B cell (primary cell): ENCODE measurements around the gene KSR2.

Source experiments
- EZH2 ChIP-seq: IDR thresholded peaks from 2 replicates; pipeline ENCODE4 v1.6.1; 2012; ENCODE audit warnings: borderline replicate concordance, low read depth, mild to moderate bottlenecking, moderate library complexity, low read length; ENCODE audit not compliant: insufficient read depth, poor library complexity, severe bottlenecking
- TF ChIP-seq, protein P1 (sequence below): fragments of 200-600 bp; IDR thresholded peaks from one replicate; pipeline ENCODE4 v1.8.0; 2022; ENCODE audit warnings: antibody characterized with exemption, mild to moderate bottlenecking

DNA sequence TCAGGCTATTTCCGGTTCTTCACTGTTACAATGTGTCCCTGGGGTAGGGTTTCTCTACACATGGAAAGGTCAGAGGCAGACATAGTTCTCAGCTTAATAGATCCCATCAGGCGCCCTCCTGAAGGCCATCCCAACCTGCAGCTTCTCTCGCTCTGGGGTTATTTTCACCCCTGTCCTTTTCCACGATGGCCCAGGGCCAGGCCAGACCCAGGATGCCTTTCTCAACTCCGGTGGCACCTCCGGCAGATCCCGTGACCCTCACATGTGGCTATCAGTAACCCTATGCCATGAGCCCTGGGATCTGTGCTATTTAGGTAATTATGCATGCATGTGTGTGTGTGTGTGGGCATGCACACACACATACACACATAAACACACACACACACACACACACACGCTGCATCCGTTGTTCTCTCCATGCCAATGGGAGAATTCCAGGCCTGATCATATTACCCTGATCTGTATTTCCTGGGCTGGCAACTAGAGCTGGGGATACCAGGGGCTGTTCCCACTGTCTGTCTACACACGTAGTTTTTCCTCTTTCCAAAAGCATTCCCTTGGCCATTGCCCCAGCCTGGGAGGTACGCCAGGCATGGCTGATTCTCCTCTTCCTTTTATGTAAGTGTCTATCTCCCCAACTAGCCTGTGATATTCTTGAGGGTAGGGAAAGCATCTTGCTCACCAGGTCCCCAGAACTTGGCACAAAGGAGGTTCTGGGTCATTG lies 556.2 kb downstream of the KSR2 start:
- TF ChIP-seq, protein P1, sequence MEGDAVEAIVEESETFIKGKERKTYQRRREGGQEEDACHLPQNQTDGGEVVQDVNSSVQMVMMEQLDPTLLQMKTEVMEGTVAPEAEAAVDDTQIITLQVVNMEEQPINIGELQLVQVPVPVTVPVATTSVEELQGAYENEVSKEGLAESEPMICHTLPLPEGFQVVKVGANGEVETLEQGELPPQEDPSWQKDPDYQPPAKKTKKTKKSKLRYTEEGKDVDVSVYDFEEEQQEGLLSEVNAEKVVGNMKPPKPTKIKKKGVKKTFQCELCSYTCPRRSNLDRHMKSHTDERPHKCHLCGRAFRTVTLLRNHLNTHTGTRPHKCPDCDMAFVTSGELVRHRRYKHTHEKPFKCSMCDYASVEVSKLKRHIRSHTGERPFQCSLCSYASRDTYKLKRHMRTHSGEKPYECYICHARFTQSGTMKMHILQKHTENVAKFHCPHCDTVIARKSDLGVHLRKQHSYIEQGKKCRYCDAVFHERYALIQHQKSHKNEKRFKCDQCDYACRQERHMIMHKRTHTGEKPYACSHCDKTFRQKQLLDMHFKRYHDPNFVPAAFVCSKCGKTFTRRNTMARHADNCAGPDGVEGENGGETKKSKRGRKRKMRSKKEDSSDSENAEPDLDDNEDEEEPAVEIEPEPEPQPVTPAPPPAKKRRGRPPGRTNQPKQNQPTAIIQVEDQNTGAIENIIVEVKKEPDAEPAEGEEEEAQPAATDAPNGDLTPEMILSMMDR = no peak
- no peak for TF ChIP-seq EZH2
